Endothelial cell of umbilical vein (primary cell): Measurements from ENCODE around the gene PRC1. TPM values are rescaled to one million over a fixed set of nuclear protein-coding genes. Genes with fewer than 3 reads are reported as not detected.

Experiments
- BruUV-seq: library from RNA; stranded (reverse); fragments of 400-500 nt; replicated peaks from 2 replicates; lab custom pipeline; 2021; lab: Mats Ljungman, UMichigan
- CTCF ChIA-PET: fragments of 300-600, 350-600 bp; sonication (Branson Sonifier 250); formaldehyde crosslinking; loops from one replicate; lab custom pipeline; 2021; ENCODE audit warnings: antibody characterized with exemption, inconsistent platforms; lab: Charles Lee
- POLR2A ChIA-PET: fragments of 300-600, 350-600 bp; sonication (Branson Sonifier 250); formaldehyde crosslinking; loops from one replicate; lab custom pipeline; 2021; ENCODE audit warnings: antibody characterized with exemption, inconsistent platforms; lab: Charles Lee
- DNase-seq: peaks from one replicate; pipeline ENCODE4 v3.0.0-alpha.2; 2011; ENCODE audit warnings: low read depth, low spot score
- FAIRE-seq: peaks from 2 replicates; lab custom pipeline; 2011; peaks lifted over from hg19 to GRCh38; lab: Jason Lieb, UNC
- H2AFZ ChIP-seq: 2 replicates; pipeline ENCODE4 v1.6.0; 2012; ENCODE audit warnings: low read depth, low read length, control low read depth, inconsistent platforms
- H3K27ac ChIP-seq: 2 replicates; pipeline ENCODE4 v1.5.1; 2011; ENCODE audit warnings: low read depth, mild to moderate bottlenecking, control low read depth, low read length, moderate library complexity; ENCODE audit not compliant: insufficient read depth
- H3K27me3 ChIP-seq, 2 experiments: 2 replicates each; pipeline versions ENCODE4 v1.6.0 to v1.6.1; 2011; ENCODE audit warnings: low read length in 2 of 2, mixed read lengths in 1 of 2; ENCODE audit not compliant: control insufficient read depth in 2 of 2, insufficient read depth in 2 of 2
- H3K36me3 ChIP-seq, 2 experiments: 2 replicates in 1 of 2; 3 replicates in 1 of 2; pipeline ENCODE4 v1.5.1; 2011; ENCODE audit warnings: low read length in 2 of 2, mild to moderate bottlenecking in 1 of 2, moderate library complexity in 1 of 2; ENCODE audit not compliant: control insufficient read depth in 2 of 2, insufficient read depth in 2 of 2; ENCODE audit errors: extremely low read depth in 1 of 2
- H3K4me1 ChIP-seq: 3 replicates; pipeline ENCODE4 v1.5.1; 2011; ENCODE audit warnings: mild to moderate bottlenecking, low read length; ENCODE audit not compliant: control insufficient read depth, insufficient read depth; ENCODE audit errors: extremely low read depth
- H3K4me2 ChIP-seq: 2 replicates; pipeline ENCODE4 v1.6.1; 2011; ENCODE audit warnings: low read length, control low read depth, mixed read lengths; ENCODE audit not compliant: insufficient read depth
- H3K4me3 ChIP-seq, 3 experiments: fragments of 200-600 bp in 1 of 3; sonication (generic), shearing (Covaris generic) in 1 of 3; replicated peaks in 1 of 3; 2 replicates each; pipeline ENCODE4 v1.5.1; 2011 to 2016; ENCODE audit warnings: control low read depth in 3 of 3, low read length in 3 of 3, mild to moderate bottlenecking in 2 of 3, inconsistent platforms in 1 of 3, low read depth in 1 of 3, moderate library complexity in 1 of 3; ENCODE audit not compliant: insufficient read depth in 1 of 3
- H3K79me2 ChIP-seq: 2 replicates; pipeline ENCODE4 v1.6.0; 2012; ENCODE audit warnings: low read length, inconsistent platforms; ENCODE audit not compliant: control insufficient read depth, insufficient read depth
- H3K9ac ChIP-seq: replicated peaks from 2 replicates; pipeline ENCODE3; 2011; ENCODE audit warnings: low read length, control low read depth; ENCODE audit not compliant: insufficient read depth; ENCODE audit errors: extremely low read depth
- H3K9me1 ChIP-seq: replicated peaks from 3 replicates; pipeline ENCODE4 v1.6.0; 2011; ENCODE audit warnings: mild to moderate bottlenecking, low read length; ENCODE audit not compliant: control insufficient read depth, insufficient read depth; ENCODE audit errors: extremely low read depth
- H3K9me3 ChIP-seq: replicated peaks from 2 replicates; pipeline ENCODE4 v1.5.1; 2012; ENCODE audit warnings: low read length, inconsistent platforms; ENCODE audit not compliant: control insufficient read depth, insufficient read depth
- H4K20me1 ChIP-seq: replicated peaks from 2 replicates; pipeline ENCODE3; 2011; ENCODE audit warnings: mild to moderate bottlenecking, low read length; ENCODE audit not compliant: control insufficient read depth, insufficient read depth; ENCODE audit errors: extremely low read depth
- GATA2 ChIP-seq: IDR thresholded peaks from 2 replicates; pipeline ENCODE4 v1.7.0; 2011; ENCODE audit warnings: low read depth, mild to moderate bottlenecking, moderate library complexity, mixed read lengths, low read length; ENCODE audit not compliant: insufficient read length, insufficient read depth
- MAX ChIP-seq: IDR thresholded peaks from 2 replicates; pipeline ENCODE4 v1.6.1; 2011; ENCODE audit not compliant: insufficient read depth, insufficient read length
- POLR2AphosphoS5 ChIP-seq: IDR thresholded peaks from 2 replicates; pipeline ENCODE4 v1.6.1; 2012; ENCODE audit warnings: low read depth, mild to moderate bottlenecking, control low read depth, low read length, moderate library complexity; ENCODE audit not compliant: insufficient read depth
- dilution Hi-C: fragments of 300-500 bp; cut with MboI; formaldehyde crosslinking; loops from one replicate; pipeline ENCODE4 v1.15.0; 2019; ENCODE audit warnings: low sequenced_read_pairs; ENCODE audit not compliant: extremely low pct_ligation_motif_present
- intact Hi-C: fragments of 100-400 bp; cut with micrococcal nuclease; formaldehyde crosslinking; loops from one replicate; pipeline ENCODE4 v1.10.0; 2022
- polyA plus RNA-seq, 4 experiments: library from polyadenylated mRNA; depleted of rRNA in 3 of 4; stranded (reverse) in 3 of 4; unstranded in 1 of 4; fragments of >200 nt; gene quantifications; 2 replicates each; pipeline versions ENCODE4 v1.2.1 to v1.2.3, GENCODE V29; 2011 to 2012; ENCODE audit warnings: missing spikeins in 1 of 4
- total RNA-seq: library from RNA; stranded (reverse); gene quantifications from 2 replicates; pipeline ENCODE4 v1.2.3, GENCODE V29; 2021

PRC1 gene
- total and polyA plus RNA-seq, 2 donors (not counting 3 experiments of a cell fraction or from before 2014, with no cell fraction given) = 171 to 280 TPM

GRCh38 chr15:90957031-90957790 is 37.1 kb downstream of the PRC1 start:
- Histone ChIP-seq H3K79me2 (peaks cover 3% of the 10 kb centered on the region), H3K4me1 (peaks cover 13% of the 10 kb centered on the region), H3K36me3 (peaks cover 7 to 16% of the 10 kb centered on the region in 2 experiments), H2AFZ (peak overlapping the region; percentile 56), H3K27me3 (no peaks in the 10 kb centered on the region), H3K9me1 (no peaks in the 10 kb centered on the region), H3K9me3 (no peaks in the 10 kb centered on the region), H4K20me1 (no peaks in the 10 kb centered on the region), H3K4me3 (peak overlapping the region; percentile 16 to 49 (median 36)), H3K4me2 (peak overlapping the region; percentile 31), H3K27ac (no peak overlapping the region), H3K9ac (peak overlapping the region; percentile 46)
- dilution Hi-C loops (no loop called here), intact Hi-C loops (loop anchor here (1.0 to 2.0 kb wide), 2 partner anchors 66 to 76 kb away; partner anchors contain the start of gene VPS33B)
- CTCF ChIA-PET = interaction anchor here (0.6 to 6.9 kb wide), 42 partner anchors 10 to 316 kb away, joined by 3 to 155 read pairs (median 6); partner anchors contain the start of genes HDDC3, PRC1, UNC45A and VPS33B
- POLR2A ChIA-PET = interaction anchor here (0.9 to 1.0 kb wide), 2 partner anchors 30 to 64 kb away, joined by 3 to 4 read pairs; no protein-coding TSS in a partner anchor
- FAIRE-seq (no peak), DNase-seq (peak; percentile 40)
- TF ChIP-seq POLR2AphosphoS5 (peak; percentile 5), GATA2 (no peak), MAX (no peak)
- no TSS peak for BruUV-seq
